Brain pericyte (primary cell): Measurements from ENCODE around the gene FCER1G.

Experiments used
- DNase-seq: peaks from one replicate; pipeline ENCODE4 v3.0.0-alpha.2; 2012; ENCODE audit warnings: low read depth, low spot score

The FCER1G gene

DNA sequence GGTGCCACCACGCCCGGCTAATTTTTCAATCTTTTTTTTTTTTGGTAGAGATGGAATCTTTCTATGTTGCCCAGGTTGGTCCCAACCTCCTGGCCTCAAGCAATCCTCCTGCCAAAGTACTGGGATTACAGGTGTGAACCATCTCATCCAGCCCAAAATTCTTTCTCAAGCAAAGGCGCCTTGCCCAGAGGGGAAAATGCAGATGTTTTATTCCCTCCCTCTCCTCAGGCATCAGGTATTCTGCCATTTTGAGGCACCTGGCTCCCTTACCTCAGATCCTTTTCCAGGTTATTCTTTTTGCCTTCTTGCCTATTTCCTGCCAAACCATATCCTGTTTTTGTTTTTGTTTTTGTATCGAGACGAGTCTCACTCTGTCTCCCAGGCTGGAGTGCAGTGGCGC, 26.7 kb upstream of the FCER1G start:
- DNase-seq, result no peak

DNA sequence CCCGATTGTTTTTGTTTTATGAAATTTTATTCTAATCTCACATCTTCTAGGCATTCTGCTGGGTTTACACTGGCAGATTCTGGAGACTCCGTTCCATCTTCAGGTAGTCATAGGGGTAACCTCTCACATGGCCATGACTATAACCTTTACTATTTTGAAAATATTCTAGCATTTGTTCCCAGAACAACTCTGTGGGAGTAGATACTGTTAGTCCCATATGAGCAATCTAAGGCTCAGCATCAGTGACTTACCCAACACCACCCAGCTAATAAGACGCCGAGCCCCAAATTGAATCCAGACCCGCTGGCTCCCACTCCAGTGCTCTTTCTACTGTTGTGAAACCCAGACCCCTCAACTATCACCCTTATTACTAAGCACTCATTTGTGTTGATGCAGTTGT, 26.1 kb upstream of the FCER1G start:
- DNase-seq, result no peak

DNA sequence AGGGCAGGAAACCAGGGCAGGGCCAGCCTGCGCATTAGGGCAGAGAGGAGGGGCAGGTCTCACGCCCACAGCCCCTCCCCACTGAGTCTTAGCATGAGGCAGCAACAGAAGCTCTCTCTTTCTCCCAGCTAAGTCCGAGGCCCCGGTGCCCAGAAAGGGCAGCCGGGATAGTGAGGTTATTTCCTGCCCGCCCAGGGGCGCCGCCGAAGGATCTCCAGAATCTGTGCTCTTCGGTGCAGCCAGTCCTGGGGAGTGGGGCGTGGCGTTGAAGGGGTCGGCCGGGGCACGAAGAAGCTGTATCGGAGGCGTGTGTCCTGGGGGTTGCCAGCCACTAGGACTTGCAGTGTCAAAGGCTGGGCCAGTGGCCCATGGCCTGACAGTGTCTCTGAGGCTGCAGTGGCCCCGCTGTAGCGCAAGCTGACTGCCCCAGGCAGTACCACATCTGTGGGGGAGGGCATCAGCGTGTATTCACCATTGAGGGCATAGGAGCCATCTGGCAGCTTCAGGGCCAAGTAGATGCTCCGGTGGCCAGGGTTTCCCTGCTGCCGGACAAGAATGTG, 24.1 kb upstream of the FCER1G start:
- no peak for DNase-seq

GRCh38 chr1:161191971-161192370, 23.1 kb upstream of the FCER1G start:
- no peak for DNase-seq

DNA sequence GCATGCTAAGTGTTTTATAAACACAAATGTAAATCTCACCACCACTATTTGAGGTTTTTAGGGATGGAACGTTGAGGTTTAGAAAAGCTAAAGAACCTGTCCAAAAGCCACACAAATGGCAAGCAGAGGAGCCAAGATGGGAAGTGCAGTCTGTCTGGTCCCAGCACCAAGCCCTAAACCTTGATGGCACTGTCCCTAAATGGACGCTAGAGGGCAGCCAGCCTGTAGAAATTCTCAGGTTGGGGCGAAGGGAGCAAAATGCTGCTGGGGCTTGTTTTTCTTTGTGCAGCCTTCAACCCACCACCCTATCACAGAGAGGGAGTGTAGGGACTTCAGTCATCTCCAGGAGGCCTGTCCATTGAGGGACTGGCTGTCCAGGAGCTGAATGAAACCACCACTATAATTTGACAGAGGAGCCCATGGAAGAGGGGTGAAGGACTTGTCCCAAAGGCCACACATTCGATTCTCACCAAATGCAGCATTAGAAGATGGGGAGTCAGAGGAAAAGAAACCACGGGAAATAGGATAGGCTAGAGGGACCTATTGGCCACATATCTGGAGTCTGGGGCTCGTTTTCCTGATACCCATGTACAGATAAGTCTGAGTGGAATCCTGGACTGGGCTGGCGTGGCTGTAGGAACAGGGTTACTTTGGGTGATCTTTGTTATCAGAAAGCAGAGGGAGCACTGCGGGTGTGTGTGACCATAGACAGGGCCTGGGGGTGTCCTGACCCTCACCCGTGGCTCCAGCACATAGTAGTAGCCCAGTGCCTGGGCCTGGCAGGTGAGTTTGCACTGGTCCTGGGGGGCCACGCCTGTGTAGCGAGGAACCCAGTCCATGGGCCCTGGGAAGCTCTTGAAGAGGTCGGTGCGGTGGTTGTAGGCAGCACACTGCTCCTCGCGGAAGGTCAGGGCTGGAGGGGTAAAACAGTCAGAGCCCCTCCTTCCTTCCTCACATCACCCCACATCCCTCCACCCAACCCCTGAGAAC, 22.3 kb upstream of the FCER1G start:
- DNase-seq, result no peak

DNA sequence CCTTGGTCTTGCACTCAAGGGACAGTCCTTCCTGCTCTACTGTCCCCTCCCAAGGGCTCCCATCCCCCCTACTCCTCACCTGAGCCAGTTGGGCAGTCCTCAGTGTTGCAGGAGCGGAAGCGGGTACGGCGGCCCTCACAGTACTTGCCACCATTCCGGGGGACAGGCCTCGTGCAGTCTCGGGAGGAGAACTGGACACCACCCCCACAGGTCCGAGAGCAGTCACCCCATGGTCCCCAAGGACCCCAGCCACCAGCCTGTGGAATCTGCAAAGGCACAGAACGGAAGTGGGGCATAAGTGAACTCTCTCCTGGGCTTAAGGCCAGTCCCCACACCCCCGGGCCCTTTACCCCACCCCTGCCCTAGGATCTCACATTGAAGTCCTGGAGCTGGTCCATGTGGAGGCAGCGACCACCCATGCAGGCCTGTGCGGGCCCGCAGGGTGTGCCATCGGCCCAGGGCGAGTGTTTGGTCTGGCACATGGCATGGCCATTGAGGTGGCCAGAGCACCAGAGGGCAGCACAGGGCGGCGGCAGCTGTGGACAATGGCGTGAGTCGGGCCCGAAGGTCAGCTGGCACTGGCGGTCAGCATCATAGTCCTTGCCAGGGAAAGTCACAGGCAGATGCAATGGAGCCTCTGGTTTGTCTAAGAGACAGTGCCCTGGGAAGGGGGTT, 21.4 kb upstream of the FCER1G start:
- no peak for DNase-seq

GRCh38 chr1:161195171-161195570, 19.9 kb upstream of the FCER1G start:
- DNase-seq, result no peak

GRCh38 chr1:161196111-161196510, 19.0 kb upstream of the FCER1G start:
- DNase-seq, result no peak

DNA sequence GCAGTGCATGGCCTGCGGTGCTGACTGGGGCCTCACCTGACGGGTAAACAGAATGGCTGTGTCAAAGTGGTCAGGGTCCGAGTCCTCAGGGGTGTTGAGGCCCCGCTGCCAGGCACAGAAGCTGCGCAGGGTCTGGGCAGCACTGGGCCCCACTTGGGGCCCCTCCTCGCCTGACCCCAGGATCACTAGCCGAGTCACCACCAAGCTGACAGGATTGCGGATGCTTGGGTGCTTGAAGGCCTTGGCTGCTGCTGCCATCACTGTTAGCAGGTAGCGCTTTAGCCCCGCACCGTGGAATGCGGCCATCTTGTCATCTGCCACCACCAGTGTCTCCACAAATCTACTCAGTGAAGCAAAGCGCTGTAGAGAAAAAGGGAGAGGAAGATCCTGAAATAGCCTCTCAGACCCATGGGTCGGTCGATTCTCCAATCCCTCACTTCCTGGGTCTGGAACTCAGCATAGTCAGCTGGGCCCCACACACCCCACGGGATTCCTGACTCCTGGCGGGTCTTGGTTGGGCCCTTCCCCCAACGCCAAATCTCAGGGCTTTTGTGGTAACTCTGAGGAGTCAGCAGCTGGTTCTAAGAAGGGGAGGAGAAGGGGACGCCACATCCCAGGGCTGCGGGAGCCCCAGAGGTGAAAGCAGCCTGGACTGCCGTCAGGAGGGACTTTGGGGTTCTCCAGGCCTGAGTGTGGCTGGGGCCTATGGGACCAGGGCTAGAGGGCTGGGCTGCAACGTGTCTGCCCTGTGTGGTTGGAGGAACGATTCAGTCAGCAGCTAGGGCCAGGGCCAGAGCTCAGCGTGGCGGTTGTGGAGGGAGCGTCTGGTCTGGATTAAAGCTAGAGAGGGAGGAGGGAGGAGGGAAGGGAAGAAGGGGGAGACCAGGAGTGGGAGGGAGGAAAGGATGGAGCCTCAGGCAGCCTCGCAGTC, 18.3 kb upstream of the FCER1G start:
- DNase-seq, result peak; percentile 61

DNA sequence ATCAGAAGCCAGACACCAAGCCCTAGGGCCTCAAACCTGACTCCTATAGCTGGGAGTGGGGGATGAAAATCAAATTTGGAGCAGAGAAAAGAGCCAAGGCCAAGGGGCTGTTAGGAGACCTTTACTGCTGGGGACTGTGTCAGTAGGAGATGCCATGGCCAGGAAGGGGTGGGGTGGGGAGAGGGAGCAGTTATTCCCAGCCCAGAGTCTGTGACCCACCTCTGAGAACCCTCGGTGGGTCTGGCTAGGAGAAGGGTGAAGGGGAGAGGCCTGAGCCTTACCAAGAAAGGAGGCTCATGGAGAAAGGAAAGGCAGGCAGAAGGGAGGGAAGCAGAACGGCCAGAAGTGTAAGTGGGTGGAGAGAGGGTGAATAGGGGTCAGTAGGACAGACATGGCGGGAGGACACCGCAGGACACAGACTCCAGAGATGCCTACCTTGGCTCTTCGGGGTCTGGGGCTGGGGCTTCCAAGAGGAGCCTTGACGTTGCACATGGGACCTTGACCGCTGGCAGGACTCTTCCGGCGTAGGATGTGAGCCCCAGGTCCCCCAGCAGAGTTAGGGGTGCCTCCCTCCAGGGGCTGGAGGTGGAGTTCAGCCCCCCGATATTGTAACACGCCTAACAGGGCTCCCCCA, 17.4 kb upstream of the FCER1G start:
- no peak for DNase-seq

DNA sequence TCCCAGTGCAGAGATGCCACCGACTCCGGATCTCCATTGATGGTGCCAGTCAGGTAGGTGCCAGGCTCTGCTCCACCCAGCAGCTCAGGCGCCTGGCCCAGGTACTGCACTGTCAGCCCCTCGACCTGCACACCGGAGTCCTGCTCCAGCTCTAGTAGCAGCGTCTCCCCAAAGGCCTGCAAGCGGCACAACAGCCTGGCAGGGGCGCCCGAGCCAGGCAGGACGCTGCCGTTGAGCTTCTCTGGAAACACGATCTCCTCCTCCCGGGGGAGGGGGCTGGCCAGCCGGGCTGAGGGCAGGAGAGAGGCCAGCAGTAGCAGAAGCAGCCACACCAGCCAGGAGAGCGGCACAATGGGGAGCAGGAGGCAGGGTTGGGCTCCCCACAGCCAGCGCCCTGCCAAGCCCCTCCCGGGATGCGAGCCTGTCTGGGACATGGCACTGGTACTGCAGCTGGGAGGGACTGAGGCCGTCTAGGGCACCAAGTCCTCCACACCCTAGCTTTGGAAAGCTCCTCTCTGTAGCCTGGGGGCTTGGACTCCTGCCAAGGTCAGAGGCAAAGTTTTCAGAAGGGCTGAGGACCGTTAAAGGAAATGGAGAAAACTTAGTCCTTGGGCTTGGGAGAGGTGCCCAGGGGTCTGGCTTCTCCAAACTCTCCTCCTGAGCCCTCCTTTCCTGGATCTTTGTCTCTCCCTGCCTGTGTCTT, 16.8 kb upstream of the FCER1G start:
- DNase-seq, result no peak

GRCh38 chr1:161198897-161199431, 16.1 kb upstream of the FCER1G start, which contains the start of gene ADAMTS4:
ADAMTS4 (minus strand) TSS chr1:161199054; CDS start chr1:161198627, 427 bp downstream.
- DNase-seq, result no peak

DNA sequence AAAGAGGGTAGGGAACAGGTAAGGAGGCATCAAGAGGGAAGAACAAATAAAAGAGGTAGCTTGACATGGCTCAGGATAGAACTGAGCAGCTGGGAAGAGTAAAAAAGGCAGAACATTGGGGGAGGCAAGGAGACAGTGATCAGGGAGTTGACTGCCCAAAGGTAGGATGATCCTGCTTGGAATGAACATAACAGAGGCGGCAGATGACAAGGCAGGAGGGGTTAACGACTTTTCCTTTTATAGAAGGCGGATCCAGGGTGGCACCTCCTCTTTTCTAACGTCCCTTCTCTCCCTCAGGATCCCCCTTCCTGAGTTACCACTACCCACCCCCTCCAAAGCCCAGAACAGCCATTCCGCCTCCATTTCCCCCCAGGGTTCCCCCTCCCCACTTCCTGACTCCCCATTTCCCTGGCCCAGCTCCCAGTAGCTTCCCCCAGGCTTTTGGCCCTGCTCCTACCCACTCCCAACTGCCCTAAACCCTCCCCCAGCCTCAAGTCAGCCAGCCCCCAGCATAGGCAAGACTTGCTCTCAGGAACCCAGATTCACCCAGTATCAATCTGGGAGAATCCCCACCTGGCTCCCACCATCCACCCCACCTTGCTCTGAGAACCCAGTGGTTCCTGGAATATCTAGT, 15.5 kb upstream of the FCER1G start:
- no peak for DNase-seq

DNA sequence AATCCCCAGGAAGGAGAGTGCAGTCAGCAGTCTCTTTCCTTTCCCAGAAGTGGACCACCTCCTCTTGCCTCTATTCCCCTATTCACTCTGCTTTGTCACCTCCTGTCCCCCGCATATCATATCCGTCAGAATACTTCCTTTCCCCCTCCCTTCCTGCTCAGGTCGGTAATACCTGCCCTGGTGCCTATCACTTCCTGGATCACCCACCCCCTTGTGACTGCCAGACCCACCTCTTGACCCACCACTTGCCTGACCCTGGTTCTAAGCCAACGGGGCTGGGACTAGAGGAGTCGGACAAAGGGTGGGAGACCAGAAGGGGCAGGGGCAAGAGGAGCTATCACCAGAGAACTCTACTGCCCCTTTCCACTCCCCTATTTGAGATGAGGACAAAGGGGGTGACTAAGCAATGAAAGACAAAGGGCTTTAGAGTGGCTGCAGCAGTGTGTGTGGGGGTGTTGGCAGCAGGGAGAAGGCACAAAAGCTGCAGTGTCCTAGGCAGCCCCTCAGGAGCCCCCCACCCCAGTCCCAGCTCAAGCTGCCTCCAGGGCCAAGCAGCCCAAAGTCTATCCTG, 14.6 kb upstream of the FCER1G start:
- DNase-seq, result no peak

DNA sequence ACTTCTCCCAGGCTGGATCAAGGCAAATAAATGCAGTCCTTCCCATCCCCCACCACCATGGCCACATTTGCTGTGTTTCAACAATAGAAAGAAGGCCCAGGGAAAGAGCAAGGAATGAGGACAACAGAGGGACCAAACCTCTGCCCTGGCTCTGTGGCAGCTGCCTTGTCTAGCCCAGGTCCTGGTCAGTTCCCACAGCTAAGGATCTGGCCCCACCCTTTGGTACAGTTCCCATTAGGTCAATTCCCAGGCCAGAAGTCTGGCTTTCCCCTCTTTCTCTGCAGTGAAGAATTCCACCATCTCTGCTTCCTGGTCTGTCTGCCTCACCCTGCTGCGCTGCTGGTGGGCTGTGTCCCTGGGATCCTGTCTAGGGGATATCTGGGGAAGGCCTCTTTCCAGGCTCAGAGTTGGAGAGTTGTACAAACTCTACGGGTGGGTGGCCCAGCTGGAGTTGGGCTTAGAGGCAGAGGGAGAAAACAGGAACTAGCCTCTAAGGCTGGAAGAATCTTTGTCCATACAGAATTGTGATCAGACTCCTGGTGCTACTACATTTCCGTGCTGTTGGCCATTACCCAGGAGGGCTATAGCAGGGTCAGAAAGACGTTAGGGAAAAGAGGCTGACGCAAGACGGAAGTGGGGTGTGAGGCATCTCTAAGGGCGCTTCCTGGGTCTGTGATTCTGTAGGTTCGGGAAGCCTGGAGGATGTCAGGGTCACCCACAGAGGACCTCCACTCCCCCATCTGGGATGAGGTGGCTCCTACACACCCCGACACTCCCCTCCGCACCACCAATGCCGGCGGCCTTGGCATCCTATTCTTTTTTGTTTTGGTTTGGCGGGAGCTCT, 13.9 kb upstream of the FCER1G start:
- no peak for DNase-seq

- DNase-seq, result peak; percentile 93
These were observed 13.0 kb upstream of the FCER1G start, which contains the start of gene NDUFS2 for GRCh38 chr1:161201836-161202712. NDUFS2 (plus strand) TSS chr1:161202367; CDS start chr1:161202386, 19 bp downstream.
